Neural cell (in vitro differentiated cells): ENCODE data around the gene ABHD12B. TPM values are rescaled to one million over a fixed set of nuclear protein-coding genes. Genes with fewer than 3 reads are reported as not detected.
"Not testable (repeated sequence)": the region's sequence is repeated elsewhere in the genome, so short reads cannot be mapped to it uniquely, and the experiment has no call there.

Experiments used
- H2AFZ ChIP-seq: fragments of 200-600, 300-800 bp; sonication (generic), shearing (Covaris generic); 2 replicates; pipeline ENCODE4 v1.6.0; 2014; ENCODE audit warnings: low read depth, mild to moderate bottlenecking, antibody characterized with exemption, low read length, moderate library complexity
- H3F3A ChIP-seq: fragments of 200-600 bp; shearing (Covaris generic); 2 replicates; pipeline ENCODE4 v1.6.1; 2016; ENCODE audit warnings: mild to moderate bottlenecking, moderate library complexity, mixed read lengths, antibody characterized with exemption, low read length; ENCODE audit not compliant: insufficient read depth, poor library complexity, severe bottlenecking
- H3K27ac ChIP-seq: fragments of 200-600, 300-800 bp; sonication (generic), shearing (Covaris generic); 2 replicates; pipeline ENCODE4 v1.5.1; 2014; ENCODE audit warnings: mild to moderate bottlenecking, low read length, moderate library complexity
- H3K27me3 ChIP-seq: fragments of 300-800, 200-600 bp; sonication (generic), shearing (Covaris generic); 2 replicates; pipeline ENCODE4 v1.6.0; 2014; ENCODE audit warnings: mild to moderate bottlenecking, low read depth, low read length, moderate library complexity; ENCODE audit not compliant: insufficient read depth
- H3K36me3 ChIP-seq: fragments of 300-800, 200-600 bp; sonication (generic), shearing (Covaris generic); 2 replicates; pipeline ENCODE4 v1.5.1; 2014; ENCODE audit warnings: mild to moderate bottlenecking, antibody characterized with exemption, low read length, moderate library complexity; ENCODE audit not compliant: insufficient read depth
- H3K4me2 ChIP-seq: fragments of 300-800, 200-600 bp; sonication (generic), shearing (Covaris generic); 2 replicates; pipeline ENCODE4 v1.6.0; 2014; ENCODE audit warnings: mild to moderate bottlenecking, low read length
- H3K4me3 ChIP-seq: fragments of 300-800, 200-600 bp; sonication (generic), shearing (Covaris generic); 2 replicates; pipeline ENCODE4 v1.5.1; 2014; ENCODE audit warnings: mild to moderate bottlenecking, low read length, moderate library complexity
- H3K79me2 ChIP-seq: fragments of 200-600 bp; shearing (Covaris generic); replicated peaks from 2 replicates; pipeline ENCODE4 v1.6.0; 2014; ENCODE audit warnings: mild to moderate bottlenecking, low read length, moderate library complexity; ENCODE audit not compliant: insufficient read depth
- H3K9ac ChIP-seq: fragments of 300-800, 200-600 bp; sonication (generic), shearing (Covaris generic); 2 replicates; pipeline ENCODE4 v1.6.1; 2016; ENCODE audit warnings: mild to moderate bottlenecking, low read length, mixed read lengths
- H3K9me2 ChIP-seq: fragments of 200-600 bp; shearing (Covaris generic); 2 replicates; pipeline ENCODE4 v1.6.1; 2016; ENCODE audit warnings: mild to moderate bottlenecking, low read length, mixed read lengths; ENCODE audit not compliant: insufficient read depth
- H3K9me3 ChIP-seq: fragments of 200-600, 300-800 bp; sonication (generic), shearing (Covaris generic); 2 replicates; pipeline ENCODE4 v1.6.1; 2016; ENCODE audit warnings: mild to moderate bottlenecking, mixed run types, low read length, moderate library complexity, mixed read lengths
- H4K20me1 ChIP-seq: fragments of 200-600 bp; shearing (Covaris generic); 2 replicates; pipeline ENCODE4 v1.6.1; 2016; ENCODE audit warnings: mild to moderate bottlenecking, mixed run types; ENCODE audit not compliant: insufficient read depth
- CTCF ChIP-seq: fragments of 450-650 bp; IDR thresholded peaks from 2 replicates; pipeline ENCODE4 v1.5.1; 2014; ENCODE audit warnings: antibody characterized with exemption, mild to moderate bottlenecking, moderate library complexity; ENCODE audit not compliant: poor library complexity, severe bottlenecking
- EP300 ChIP-seq: fragments of 450-650 bp; conservative IDR thresholded peaks from 2 replicates; pipeline ENCODE4 v1.6.1; 2014; ENCODE audit warnings: antibody characterized with exemption, mild to moderate bottlenecking, moderate library complexity; ENCODE audit not compliant: poor library complexity, severe bottlenecking
- EZH2 ChIP-seq: fragments of 200-600, 300-800 bp; shearing (Covaris generic), sonication (generic); IDR thresholded peaks from 2 replicates; pipeline ENCODE4 v1.6.1; 2014; ENCODE audit warnings: antibody characterized with exemption, low read length, borderline replicate concordance, mild to moderate bottlenecking; ENCODE audit not compliant: insufficient read depth, poor library complexity, severe bottlenecking
- MXI1 ChIP-seq: fragments of 450-650 bp; conservative IDR thresholded peaks from 2 replicates; pipeline ENCODE4 v1.6.1; 2014; ENCODE audit warnings: antibody characterized with exemption, mild to moderate bottlenecking; ENCODE audit not compliant: poor library complexity, severe bottlenecking
- POLR2AphosphoS5 ChIP-seq: IDR thresholded peaks from 2 replicates; pipeline ENCODE4 v1.6.1; 2012
- RAD21 ChIP-seq: fragments of 450-650 bp; conservative IDR thresholded peaks from 2 replicates; pipeline ENCODE4 v1.6.1; 2014; ENCODE audit warnings: antibody characterized with exemption, mild to moderate bottlenecking, moderate library complexity
- REST ChIP-seq: IDR thresholded peaks from 2 replicates; pipeline ENCODE4 v1.6.1; 2012; ENCODE audit warnings: borderline replicate concordance
- SMC3 ChIP-seq: fragments of 450-650 bp; conservative IDR thresholded peaks from 2 replicates; pipeline ENCODE4 v1.6.1; 2014; ENCODE audit warnings: antibody characterized with exemption, mild to moderate bottlenecking, moderate library complexity; ENCODE audit not compliant: poor library complexity
- TAF1 ChIP-seq: IDR thresholded peaks from 2 replicates; pipeline ENCODE4 v1.6.1; 2012; ENCODE audit warnings: low read depth
- polyA plus RNA-seq: library from polyadenylated mRNA; depleted of rRNA; stranded (reverse); fragments of >200 nt; gene quantifications from 2 replicates; pipeline ENCODE4 v1.2.3, GENCODE V29; 2014

ABHD12B gene
- polyA plus RNA-seq, 1 donor from 2014 or later: not detected

GRCh38 chr14:50941151-50941550, 69.3 kb downstream of the ABHD12B start:
- H3K9me3 ChIP-seq: no peaks in the 10 kb centered on the region
- H3K36me3 ChIP-seq: no peaks in the 10 kb centered on the region
- no peaks in the 10 kb centered on the region for H3F3A ChIP-seq
- H3K9ac ChIP-seq: no peak overlapping the region
- no peak overlapping the region for H3K4me3 ChIP-seq
- no peaks in the 10 kb centered on the region for H3K9me2 ChIP-seq
- TF ChIP-seq CTCF: no peak
- no peak for TF ChIP-seq SMC3
- no peak for TF ChIP-seq POLR2AphosphoS5
- TF ChIP-seq REST: no peak
- TF ChIP-seq EZH2: no peak
- no peak for TF ChIP-seq MXI1
- TF ChIP-seq TAF1: no peak
- TF ChIP-seq EP300: no peak
- TF ChIP-seq RAD21: no peak
- H3K4me2 ChIP-seq: no peak overlapping the region
- H3K27ac ChIP-seq: no peak overlapping the region
- peaks cover 28% of the 10 kb centered on the region for H3K27me3 ChIP-seq
- no peaks in the 10 kb centered on the region for H3K79me2 ChIP-seq
- no peaks in the 10 kb centered on the region for H4K20me1 ChIP-seq
- H2AFZ ChIP-seq: no peak overlapping the region

- not testable (repeated sequence) for H3K4me2 ChIP-seq, H4K20me1 ChIP-seq, H2AFZ ChIP-seq, H3K27ac ChIP-seq, H3F3A ChIP-seq, H3K79me2 ChIP-seq, H3K9me2 ChIP-seq, H3K9me3 ChIP-seq, H3K4me3 ChIP-seq, H3K9ac ChIP-seq, H3K36me3 ChIP-seq
- peaks cover 28% of the 10 kb centered on the region for H3K27me3 ChIP-seq
These were observed 69.8 kb downstream of the ABHD12B start for GRCh38 chr14:50941638-50942037.

- no peaks in the 10 kb centered on the region for H3K36me3 ChIP-seq
- no peak overlapping the region for H3K4me2 ChIP-seq
- H4K20me1 ChIP-seq: no peaks in the 10 kb centered on the region
- H2AFZ ChIP-seq: no peak overlapping the region
- H3K9me2 ChIP-seq: no peaks in the 10 kb centered on the region
- no peak overlapping the region for H3K27ac ChIP-seq
- H3K79me2 ChIP-seq: no peaks in the 10 kb centered on the region
- peak overlapping the region; percentile 78 for H3K4me3 ChIP-seq
- no peak overlapping the region for H3K9ac ChIP-seq
- no peaks in the 10 kb centered on the region for H3F3A ChIP-seq
- TF ChIP-seq RAD21 (no peak), CTCF (no peak), REST (no peak), MXI1 (no peak), EZH2 (no peak), SMC3 (no peak)
- H3K27me3 ChIP-seq: peaks cover 28% of the 10 kb centered on the region
- no peaks in the 10 kb centered on the region for H3K9me3 ChIP-seq
These were observed 71.5 kb downstream of the ABHD12B start for GRCh38 chr14:50943261-50943942.
